HG02981 (cell line): ENCODE measurements around the gene MAP1A.

Experiments used
- ATAC-seq: cut with Tn5 transposase; IDR thresholded peaks from one replicate; pipeline ENCODE4 v1.9.1; 2021; ENCODE audit warnings: mild to moderate bottlenecking, moderate library complexity; ENCODE audit not compliant: unreplicated experiment

MAP1A gene

DNA sequence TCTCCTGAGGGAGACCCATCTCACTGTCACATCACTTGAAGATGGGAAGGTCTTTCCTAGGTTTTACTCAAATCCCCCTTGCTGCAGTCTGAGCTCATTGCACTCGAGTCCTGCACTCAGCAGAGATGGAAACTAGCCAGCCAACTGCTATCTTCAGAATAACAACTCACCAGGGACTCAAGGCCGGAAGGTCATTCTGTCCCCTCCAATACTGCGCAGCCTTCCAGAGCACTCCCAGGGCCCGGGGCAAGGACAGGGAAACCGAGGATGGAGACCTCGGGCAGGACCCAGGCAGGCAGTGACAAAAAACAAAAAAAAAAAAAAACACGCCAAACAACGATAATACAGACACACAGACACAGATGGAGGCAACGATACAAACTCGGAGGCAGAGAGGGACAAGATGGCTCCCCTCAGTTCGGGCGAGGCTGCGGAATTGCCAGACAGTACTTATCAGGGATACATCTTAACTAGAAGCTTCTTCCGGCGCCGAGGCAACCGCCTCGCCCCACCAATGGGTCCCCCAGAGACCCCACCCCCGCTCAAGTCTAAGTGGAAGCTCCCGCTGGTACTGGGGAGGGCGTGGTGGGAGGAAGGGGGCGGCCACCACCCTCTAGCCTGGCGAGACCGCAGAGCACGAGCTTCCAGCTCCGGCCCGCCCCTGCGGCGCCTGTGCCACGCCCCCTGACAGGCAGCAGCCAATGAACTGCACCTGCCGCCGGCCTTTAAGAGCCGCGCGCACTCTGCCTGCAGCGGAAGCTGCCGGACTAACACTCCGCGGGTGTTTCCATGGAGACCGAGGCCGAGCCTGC, 7.0 kb upstream of the MAP1A start:
- ATAC-seq: peak; percentile 94

DNA sequence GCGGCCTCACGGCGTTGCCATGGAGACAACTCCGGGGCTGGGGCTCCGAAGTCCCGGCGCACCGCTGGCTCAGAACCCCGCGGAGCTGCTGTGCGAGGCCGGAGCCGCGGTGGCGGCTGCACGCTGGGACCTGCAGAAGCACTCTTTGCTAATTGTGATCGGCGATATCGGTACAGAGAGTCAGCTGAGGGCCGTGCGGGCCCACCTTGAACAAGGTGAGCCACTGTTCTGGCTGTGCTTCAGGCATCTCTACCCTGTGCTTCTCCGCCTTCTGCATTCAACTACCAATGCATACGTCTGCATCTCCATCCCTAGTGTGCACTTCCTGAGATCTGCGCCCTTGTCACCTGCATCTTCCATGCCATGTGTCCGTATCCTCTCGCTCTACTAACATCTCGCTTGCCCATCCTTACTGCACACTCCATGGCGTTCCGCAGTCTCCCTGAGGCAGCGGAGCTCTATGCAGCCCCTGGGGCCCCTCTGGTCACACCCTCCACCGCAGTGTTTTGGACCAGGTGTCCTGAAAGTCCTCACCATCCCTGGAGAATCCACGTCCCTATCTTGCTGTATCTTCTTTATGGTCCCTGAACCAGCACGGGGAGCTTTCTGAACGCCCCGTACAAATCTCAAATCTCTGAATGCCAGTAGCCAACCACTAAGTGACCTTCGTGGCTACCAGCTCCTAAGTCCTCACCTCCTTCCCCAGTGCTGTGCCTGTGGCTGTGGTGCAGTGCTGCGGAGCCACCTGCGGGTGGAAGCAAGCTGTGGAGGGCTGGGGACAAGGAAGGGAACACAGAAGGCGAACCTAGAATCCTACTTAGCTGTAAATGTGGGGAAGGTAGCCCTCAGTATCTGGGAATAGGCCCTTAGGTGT, 6.2 kb upstream of the MAP1A start:
- no peak for ATAC-seq

DNA sequence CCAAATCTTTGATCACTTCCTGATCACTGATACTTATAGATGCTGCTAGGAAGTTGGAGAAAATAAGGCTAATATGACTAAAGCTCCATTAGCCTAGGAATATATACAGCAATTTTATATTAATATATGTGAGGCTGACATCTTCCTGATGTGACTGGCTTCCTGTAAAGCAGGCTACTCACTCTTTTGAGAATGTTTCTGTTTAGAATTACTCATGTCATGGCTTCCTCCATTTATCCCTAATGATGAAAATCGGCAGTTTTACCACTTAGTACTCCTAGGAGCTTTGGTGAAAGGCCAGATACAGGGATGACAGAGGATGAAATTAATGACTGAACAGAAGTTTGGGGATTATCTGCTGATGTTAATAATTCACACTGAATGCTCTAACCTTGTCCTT, 3.9 kb upstream of the MAP1A start:
- no peak for ATAC-seq

DNA sequence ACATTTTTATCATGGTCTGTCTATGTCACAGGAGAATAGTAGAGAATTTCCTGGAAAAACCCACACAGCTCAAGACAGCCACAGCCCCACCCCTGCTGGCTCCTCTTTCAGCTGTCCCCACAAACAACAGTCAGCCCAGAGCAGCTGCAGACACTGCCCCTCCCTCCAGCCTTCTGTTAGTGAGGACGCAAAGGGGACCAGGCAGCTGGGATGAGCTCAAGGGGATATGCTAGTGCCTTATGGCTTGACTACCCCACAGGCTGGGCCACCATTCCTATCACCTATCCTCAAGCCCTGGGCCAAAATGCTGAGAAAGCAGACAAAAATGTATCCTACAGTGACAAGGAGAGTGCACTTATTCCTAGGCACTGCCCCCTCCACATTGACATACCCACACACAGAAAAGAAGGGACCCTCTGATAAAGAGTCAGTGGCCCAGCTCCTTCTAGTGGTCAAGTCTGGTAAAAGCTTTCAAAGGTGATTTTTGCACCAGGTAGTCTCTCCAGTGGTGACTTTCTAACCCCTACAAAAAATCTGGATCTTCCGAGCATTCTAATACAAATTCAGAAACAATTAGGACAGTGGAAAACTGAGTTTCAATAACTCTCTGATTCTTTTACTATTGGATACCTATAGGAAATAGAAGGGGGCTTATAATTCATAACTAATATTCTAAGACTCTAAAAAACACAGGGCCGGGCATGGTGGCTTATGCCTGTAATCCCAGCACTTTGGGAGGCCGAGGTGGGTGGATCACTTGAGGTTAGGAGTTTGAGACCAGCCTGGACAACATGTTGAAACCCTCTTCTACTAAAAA, 3.0 kb upstream of the MAP1A start:
- ATAC-seq: no peak

DNA sequence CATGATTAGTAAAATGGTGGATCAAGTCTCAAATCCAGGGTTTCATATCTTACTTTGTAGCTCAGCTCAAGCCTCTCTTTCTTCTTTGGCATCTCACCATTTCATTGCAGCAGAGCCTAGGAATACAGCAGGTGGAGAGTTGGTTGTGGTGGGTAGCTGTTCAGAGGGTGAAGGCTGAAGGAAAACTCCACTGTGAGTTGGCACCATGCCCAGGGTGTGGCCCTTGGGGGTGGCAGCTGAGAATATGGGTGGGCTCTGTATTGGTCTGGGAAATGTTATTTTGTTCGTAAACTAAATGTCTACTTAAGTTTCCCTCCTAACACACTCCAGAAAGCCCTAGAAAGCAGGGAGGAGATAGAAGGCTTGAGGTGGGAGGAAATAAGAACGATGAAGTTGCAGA, 1.7 kb upstream of the MAP1A start:
- ATAC-seq: no peak

DNA sequence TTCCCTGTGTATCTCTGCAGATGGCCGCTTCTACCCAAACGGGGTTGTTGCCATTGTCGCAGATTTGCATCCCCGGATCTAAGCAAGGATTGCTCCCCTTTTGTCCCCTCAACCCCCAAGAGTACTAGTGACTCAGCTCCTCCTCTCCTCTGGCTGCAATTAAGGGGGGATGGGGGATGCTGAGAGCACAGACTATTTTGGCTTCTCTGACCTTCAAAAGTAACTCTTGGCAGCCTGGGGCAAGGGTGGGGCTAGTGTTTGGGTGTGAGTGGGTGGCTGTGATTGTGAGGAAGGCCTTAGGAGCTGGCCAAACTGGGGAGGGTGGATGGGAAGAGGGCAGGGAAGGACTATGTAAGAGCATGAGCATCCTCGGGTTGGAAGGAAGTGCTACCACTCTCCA, 1.2 kb upstream of the MAP1A start:
- no peak for ATAC-seq

DNA sequence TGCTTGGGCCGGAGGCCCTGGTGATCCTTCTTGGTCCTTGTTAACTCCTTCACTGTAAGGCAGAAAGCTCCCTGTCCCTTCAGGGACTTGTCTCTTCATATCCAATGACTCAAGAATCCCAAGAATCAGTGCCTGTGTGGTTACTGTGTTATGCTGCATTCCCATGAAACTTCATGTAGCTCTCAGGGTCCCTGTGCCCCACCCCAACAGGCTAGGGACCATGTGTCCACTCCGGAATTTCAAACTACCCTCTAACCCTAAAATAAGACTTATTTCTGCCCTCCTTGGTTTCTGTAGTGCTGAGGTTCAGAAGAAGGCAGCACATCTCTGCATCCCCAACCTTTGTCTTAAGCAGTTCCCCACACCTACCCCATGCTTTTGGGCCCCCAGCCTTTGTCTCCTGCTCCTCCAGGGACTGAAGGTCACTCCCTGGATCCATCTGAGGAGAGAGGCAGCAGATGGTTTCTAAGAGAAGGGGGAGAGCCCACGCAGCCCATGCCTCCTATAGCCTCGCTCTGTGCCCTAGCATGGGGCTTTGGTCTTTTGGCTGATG, 531 bp upstream of the MAP1A start:
- ATAC-seq: no peak

DNA sequence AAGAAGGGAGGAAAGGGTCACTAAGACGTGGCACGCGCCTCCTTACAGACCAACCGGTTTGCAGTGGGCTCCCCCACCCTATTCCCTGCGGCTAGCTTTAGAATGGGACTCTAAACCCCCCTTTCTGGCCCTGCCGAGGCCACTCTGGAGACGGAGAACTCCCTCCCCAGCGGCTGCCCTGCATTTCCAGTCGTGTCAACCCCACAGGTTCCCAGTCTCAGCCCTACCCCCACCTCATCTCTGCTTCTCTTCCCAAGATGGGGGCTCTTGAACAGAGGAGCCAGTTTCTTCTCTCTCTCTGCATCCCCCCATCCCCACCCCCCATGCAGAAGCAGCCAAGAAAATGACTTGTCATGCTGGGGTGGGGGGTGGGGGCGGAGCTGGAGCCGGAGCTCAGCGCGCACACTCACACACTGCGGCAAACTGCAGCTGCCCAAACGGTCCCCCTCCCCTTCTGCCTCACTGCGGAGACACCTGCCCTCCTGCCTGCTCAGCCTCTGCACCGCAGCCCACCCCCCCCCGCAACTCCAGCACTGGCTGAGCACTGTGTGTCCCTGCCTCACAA, 871 bp downstream of the MAP1A start:
- ATAC-seq: no peak

DNA sequence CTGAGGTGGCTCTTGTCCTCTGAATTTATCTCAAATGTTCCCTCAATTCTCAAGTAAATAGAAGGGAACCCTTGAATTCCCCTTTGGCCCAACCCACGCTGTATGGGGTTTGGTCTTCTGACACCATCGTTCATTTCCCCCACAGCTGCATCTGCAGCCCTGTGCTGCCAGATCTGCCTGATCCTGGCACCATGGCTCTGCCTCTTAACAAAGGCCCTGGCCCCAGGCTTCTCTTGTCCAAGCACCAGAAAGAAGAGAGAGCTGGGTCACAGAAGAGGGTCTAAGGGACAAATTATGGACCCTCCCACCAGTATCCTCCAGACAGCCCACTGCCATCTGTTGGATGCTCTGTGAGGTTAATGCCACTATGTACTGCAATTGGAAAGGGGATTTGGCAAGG, 1.8 kb downstream of the MAP1A start:
- ATAC-seq: no peak

DNA sequence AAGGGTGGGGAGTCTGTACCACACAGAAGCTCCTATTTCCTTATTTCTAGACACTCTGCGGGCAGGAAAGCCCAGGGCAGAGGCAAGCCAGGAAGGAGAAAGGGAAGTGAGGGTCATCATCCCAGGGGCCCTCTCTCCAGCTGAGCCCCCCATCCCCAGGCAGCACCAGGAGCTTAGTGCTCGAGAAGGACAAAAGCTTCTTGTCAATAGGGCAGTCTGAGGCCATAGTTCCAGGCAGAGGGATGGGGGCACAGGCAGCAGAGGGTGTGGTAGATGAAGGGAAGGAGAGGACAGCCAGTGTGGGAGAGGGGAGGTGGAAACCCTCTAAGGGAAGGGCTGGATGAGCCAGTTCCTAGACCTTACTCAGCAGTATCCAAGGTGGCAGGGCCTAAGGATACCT, 2.7 kb downstream of the MAP1A start:
- no peak for ATAC-seq

DNA sequence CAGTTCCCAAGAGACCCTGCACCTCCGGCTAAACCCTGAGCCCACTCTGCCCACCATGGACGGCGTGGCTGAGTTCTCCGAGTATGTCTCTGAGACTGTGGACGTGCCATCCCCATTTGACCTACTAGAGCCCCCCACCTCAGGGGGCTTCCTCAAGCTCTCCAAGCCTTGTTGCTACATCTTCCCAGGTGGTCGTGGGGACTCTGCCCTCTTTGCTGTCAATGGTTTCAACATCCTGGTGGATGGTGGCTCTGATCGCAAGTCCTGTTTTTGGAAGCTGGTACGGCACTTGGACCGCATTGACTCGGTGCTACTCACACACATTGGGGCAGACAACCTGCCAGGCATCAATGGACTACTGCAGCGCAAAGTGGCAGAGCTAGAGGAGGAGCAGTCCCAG, 4.0 kb downstream of the MAP1A start:
- ATAC-seq: no peak

DNA sequence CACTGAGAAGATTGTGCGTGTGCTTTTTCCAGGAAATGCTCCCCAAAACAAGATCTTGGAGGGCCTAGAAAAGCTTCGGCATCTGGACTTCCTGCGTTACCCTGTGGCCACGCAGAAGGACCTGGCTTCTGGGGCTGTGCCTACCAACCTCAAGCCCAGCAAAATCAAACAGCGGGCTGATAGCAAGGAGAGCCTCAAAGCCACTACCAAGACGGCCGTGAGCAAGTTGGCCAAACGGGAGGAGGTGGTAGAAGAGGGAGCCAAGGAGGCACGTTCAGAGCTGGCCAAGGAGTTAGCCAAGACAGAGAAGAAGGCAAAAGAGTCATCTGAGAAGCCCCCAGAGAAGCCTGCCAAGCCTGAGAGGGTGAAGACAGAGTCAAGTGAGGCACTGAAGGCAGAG, 4.8 kb downstream of the MAP1A start:
- no peak for ATAC-seq

DNA sequence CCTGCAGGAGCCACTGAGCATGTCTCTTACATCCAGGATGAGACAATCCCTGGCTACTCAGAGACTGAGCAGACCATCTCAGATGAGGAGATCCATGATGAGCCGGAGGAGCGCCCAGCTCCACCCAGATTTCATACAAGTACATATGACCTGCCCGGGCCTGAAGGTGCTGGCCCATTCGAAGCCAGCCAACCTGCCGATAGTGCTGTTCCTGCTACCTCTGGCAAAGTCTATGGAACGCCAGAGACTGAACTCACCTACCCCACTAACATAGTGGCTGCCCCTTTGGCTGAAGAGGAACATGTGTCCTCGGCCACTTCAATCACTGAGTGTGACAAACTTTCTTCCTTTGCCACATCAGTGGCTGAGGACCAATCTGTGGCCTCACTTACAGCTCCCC, 6.2 kb downstream of the MAP1A start:
- no peak for ATAC-seq

DNA sequence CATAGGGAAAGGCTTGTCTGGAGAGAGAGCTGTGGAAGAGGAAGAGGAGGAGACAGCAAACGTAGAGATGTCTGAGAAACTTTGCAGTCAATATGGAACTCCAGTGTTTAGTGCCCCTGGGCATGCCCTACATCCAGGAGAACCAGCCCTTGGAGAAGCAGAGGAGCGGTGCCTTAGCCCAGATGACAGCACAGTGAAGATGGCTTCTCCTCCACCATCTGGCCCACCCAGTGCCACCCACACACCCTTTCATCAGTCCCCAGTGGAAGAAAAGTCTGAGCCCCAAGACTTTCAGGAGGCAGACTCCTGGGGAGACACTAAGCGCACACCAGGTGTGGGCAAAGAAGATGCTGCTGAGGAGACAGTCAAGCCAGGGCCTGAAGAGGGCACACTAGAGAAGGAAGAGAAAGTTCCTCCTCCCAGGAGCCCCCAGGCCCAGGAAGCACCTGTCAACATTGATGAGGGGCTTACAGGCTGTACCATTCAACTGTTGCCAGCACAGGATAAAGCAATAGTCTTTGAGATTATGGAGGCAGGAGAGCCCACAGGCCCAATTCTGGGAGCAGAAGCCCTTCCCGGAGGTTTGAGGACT, 6.9 kb downstream of the MAP1A start:
- ATAC-seq: no peak

DNA sequence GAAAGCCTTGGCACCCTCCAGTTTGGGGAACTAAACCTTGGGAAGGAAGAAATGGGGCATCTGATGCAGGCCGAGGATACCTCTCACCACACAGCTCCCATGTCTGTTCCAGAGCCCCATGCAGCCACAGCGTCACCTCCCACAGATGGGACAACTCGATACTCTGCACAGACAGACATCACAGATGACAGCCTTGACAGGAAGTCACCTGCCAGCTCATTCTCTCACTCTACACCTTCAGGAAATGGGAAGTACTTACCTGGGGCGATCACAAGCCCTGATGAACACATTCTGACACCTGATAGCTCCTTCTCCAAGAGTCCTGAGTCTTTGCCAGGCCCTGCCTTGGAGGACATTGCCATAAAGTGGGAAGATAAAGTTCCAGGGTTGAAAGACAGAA, 7.7 kb downstream of the MAP1A start:
- no peak for ATAC-seq

DNA sequence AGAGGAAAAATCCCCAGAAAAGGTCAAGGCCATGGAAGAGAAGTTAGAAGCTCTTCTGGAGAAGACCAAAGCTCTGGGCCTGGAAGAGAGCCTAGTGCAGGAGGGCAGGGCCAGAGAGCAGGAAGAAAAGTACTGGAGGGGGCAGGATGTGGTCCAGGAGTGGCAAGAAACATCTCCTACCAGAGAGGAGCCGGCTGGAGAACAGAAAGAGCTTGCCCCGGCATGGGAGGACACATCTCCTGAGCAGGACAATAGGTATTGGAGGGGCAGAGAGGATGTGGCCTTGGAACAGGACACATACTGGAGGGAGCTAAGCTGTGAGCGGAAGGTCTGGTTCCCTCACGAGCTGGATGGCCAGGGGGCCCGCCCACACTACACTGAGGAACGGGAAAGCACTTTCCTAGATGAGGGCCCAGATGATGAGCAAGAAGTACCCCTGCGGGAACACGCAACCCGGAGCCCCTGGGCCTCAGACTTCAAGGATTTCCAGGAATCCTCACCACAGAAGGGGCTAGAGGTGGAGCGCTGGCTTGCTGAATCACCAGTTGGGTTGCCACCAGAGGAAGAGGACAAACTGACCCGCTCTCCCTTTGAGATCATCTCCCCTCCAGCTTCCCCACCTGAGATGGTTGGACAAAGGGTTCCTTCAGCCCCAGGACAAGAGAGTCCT, 9.0 kb downstream of the MAP1A start:
- no peak for ATAC-seq

DNA sequence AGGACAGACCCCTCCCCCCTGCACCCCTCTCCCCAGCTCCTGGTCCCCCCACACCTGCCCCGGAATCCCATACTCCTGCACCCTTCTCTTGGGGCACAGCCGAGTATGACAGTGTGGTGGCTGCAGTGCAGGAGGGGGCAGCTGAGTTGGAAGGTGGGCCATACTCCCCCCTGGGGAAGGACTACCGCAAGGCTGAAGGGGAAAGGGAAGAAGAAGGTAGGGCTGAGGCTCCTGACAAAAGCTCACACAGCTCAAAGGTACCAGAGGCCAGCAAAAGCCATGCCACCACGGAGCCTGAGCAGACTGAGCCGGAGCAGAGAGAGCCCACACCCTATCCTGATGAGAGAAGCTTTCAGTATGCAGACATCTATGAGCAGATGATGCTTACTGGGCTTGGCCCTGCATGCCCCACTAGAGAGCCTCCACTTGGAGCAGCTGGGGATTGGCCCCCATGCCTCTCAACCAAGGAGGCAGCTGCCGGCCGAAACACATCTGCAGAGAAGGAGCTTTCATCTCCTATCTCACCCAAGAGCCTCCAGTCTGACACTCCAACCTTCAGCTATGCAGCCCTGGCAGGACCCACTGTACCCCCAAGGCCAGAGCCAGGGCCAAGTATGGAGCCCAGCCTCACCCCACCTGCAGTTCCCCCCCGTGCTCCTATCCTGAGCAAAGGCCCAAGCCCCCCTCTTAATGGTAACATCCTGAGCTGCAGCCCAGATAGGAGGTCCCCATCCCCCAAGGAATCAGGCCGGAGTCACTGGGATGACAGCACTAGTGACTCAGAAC, 9.8 kb downstream of the MAP1A start:
- no peak for ATAC-seq

DNA sequence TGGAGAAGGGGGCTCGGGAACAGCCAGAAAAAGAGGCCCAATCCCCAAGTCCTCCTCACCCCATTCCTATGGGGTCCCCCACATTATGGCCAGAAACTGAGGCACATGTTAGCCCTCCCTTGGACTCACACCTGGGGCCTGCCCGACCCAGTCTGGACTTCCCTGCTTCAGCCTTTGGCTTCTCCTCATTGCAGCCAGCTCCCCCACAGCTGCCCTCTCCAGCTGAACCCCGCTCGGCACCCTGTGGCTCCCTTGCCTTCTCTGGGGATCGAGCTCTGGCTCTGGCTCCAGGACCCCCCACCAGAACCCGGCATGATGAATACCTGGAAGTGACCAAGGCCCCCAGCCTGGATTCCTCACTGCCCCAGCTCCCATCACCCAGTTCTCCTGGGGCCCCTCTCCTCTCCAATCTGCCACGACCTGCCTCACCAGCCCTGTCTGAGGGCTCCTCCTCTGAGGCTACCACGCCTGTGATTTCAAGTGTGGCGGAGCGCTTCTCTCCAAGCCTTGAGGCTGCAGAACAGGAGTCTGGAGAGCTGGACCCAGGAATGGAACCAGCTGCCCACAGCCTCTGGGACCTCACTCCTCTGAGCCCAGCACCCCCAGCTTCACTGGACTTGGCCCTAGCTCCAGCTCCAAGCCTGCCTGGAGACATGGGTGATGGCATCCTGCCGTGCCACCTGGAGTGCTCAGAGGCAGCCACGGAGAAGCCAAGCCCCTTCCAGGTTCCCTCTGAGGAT, 10.6 kb downstream of the MAP1A start:
- ATAC-seq: no peak
